Testis (tissue), 2 donors: ENCODE data around the gene ANKRD12.

Source experiments
- POLR2A ChIP-seq: fragments of 450-650 bp; IDR thresholded peaks from one replicate; pipeline ENCODE4 v1.6.1; 2017; ENCODE audit warnings: antibody characterized with exemption, mild to moderate bottlenecking, moderate library complexity
- TF ChIP-seq, protein P1 (sequence below), 3 experiments: fragments of 450-650 bp in 2 of 3; fragments of 200-600 bp in 1 of 3; sonication (generic) in 1 of 3; IDR thresholded peaks; one replicate each; pipeline ENCODE4 v1.5.1; 2016 to 2019; ENCODE audit warnings: antibody characterized with exemption in 3 of 3, mild to moderate bottlenecking in 2 of 3, moderate library complexity in 1 of 3

DNA sequence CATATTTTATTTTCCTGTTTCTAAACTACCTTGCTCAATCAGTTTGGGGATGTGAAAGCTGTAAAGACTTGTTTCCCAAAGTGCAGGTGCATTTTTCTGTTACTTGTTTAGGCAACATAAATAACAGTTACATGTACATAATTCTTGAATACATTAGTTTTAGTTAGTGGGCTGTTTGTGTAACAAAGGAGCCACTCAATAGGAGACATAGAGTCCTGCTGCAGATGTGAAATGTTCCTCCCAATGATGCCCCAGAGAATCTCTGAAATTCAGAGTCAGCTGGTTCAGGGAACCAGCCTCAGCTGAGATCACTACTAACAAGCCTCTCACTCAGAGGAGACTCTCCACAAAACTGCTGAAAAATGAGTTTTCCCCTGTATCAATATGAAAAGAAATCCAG is 106.4 kb downstream of the ANKRD12 start:
- TF ChIP-seq, protein P1, sequence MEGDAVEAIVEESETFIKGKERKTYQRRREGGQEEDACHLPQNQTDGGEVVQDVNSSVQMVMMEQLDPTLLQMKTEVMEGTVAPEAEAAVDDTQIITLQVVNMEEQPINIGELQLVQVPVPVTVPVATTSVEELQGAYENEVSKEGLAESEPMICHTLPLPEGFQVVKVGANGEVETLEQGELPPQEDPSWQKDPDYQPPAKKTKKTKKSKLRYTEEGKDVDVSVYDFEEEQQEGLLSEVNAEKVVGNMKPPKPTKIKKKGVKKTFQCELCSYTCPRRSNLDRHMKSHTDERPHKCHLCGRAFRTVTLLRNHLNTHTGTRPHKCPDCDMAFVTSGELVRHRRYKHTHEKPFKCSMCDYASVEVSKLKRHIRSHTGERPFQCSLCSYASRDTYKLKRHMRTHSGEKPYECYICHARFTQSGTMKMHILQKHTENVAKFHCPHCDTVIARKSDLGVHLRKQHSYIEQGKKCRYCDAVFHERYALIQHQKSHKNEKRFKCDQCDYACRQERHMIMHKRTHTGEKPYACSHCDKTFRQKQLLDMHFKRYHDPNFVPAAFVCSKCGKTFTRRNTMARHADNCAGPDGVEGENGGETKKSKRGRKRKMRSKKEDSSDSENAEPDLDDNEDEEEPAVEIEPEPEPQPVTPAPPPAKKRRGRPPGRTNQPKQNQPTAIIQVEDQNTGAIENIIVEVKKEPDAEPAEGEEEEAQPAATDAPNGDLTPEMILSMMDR (IDR thresholded peaks at IDR 0.05): no peak
- no peak for TF ChIP-seq POLR2A
